ENCODE results near the gene TOB1. TPM values are rescaled to one million over a fixed set of nuclear protein-coding genes. Genes with fewer than 3 reads are reported as not detected.

TOB1 gene
- polyA plus RNA-seq, 1 donor (not counting 4 experiments of a cell fraction or from before 2014, with no cell fraction given) = 64.4 TPM

DNA sequence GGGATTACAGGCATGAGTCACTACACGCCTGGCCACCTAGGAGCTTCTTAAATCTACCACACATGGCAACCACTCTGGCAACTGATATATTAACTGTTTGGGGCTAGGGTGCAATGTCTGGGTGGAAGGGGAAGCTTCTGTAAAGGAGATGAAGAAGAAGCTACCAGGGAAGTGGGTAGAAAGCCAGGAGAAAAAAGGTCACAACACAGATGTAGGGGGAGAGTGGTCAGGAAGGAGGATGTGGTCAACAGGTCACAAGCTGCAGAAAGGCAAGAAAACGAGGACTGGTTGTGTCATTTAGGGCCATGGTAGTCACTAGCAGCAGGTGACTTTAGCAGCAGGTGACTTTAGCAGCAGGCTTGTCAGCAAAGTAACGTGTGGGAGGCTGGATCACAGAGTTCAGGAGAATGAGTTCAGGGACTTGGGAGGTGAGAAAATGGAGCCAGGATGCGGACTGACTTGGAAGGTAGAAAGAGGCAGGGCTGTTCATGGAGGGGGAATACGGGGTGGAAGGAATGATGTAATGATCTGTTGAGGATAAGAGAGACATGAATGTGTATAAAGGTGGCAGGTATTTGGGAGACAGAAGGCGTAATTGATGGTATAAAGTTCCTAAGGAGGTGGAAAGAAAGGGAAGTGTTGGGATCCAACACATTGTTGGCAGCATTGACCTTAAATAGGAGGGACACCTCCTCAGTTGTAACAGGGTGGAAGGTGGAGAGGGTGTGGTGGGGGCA is 47.1 kb downstream of the TOB1 start:
- Histone ChIP-seq H3K9ac (ENCODE audit: control insufficient read depth, extremely low read depth, insufficient read depth, low read length) (no peak overlapping the region), H3K9me3 (ENCODE audit: control insufficient read depth, low read depth, low read length) (no peaks in the 10 kb centered on the region), H3K4me1 (ENCODE audit: control insufficient read depth, extremely low read depth, insufficient read depth, low read length) (peaks cover 16% of the 10 kb centered on the region), H4K20me1 (ENCODE audit: control insufficient read depth, extremely low read depth, insufficient read depth, low read length) (no peaks in the 10 kb centered on the region), H3K36me3 (ENCODE audit: control insufficient read depth in 2 of 2, extremely low read depth in 1 of 2, insufficient read depth in 2 of 2, low read length in 2 of 2) (no peaks in the 10 kb centered on the region), H2AFZ (ENCODE audit: control insufficient read depth, low read length) (no peak overlapping the region), H3K79me2 (ENCODE audit: control insufficient read depth, insufficient read depth, low read length) (no peaks in the 10 kb centered on the region), H3K4me2 (ENCODE audit: control insufficient read depth, extremely low read depth, insufficient read depth, low read depth, low read length) (no peak overlapping the region), H3K9me1 (ENCODE audit: control insufficient read depth, extremely low read depth, insufficient read depth, low read length) (no peaks in the 10 kb centered on the region), H3K27ac (ENCODE audit: control insufficient read depth, insufficient read depth, low read length) (no peak overlapping the region), H3K27me3 (ENCODE audit: control insufficient read depth, extremely low read depth, insufficient read depth, low read length) (no peaks in the 10 kb centered on the region), H3K4me3 (ENCODE audit: control insufficient read depth in 2 of 3, extremely low read depth in 1 of 3, insufficient read depth in 2 of 3, low read depth in 1 of 3, low read length in 3 of 3) (no peak overlapping the region)
- no peak for FAIRE-seq
- TF ChIP-seq EZH2 (IDR thresholded peaks at IDR 0.05; ENCODE audit: low read length) = no peak
- TF ChIP-seq, protein P1, sequence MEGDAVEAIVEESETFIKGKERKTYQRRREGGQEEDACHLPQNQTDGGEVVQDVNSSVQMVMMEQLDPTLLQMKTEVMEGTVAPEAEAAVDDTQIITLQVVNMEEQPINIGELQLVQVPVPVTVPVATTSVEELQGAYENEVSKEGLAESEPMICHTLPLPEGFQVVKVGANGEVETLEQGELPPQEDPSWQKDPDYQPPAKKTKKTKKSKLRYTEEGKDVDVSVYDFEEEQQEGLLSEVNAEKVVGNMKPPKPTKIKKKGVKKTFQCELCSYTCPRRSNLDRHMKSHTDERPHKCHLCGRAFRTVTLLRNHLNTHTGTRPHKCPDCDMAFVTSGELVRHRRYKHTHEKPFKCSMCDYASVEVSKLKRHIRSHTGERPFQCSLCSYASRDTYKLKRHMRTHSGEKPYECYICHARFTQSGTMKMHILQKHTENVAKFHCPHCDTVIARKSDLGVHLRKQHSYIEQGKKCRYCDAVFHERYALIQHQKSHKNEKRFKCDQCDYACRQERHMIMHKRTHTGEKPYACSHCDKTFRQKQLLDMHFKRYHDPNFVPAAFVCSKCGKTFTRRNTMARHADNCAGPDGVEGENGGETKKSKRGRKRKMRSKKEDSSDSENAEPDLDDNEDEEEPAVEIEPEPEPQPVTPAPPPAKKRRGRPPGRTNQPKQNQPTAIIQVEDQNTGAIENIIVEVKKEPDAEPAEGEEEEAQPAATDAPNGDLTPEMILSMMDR (optimal IDR thresholded peaks at IDR 0.05 in 1 of 3, IDR thresholded peaks at IDR 0.05 in 1 of 3, conservative IDR thresholded peaks at IDR 0.05 in 1 of 3; ENCODE audit: extremely low read depth in 1 of 3, insufficient read depth in 2 of 3, low read length in 3 of 3) = no peak
- dilution Hi-C loops (cut with MboI; ENCODE audit: extremely low pct_ligation_motif_present, low sequenced_read_pairs) = no loop called here
- no peak for DNase-seq (ENCODE audit: low read depth, low spot score)

DNA sequence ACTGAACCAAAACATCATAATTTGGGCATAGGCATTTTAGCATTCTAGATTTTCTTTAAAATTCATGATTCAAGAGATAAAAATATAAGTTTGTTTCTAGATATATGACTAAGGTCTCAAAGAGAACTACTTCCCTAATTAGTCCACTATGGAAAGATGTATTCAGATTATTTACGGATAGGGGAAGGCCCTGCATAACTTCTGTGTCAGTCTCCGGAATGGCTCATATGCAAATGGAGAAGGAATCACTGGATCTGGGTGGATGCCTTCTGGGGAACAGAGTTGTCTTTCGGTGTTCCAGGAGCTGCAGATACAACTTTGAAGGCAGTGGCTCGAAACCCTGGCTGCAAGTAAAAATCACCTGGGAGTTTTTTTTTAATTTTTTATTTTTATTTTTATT is 47.9 kb downstream of the TOB1 start:
- no peaks in the 10 kb centered on the region for H3K9me3 ChIP-seq (ENCODE audit: control insufficient read depth, low read depth, low read length)
- H4K20me1 ChIP-seq (ENCODE audit: control insufficient read depth, extremely low read depth, insufficient read depth, low read length) = no peaks in the 10 kb centered on the region
- TF ChIP-seq EZH2 (IDR thresholded peaks at IDR 0.05; ENCODE audit: low read length) = no peak
- TF ChIP-seq, protein P1 (optimal IDR thresholded peaks at IDR 0.05 in 1 of 3, IDR thresholded peaks at IDR 0.05 in 1 of 3, conservative IDR thresholded peaks at IDR 0.05 in 1 of 3; ENCODE audit: extremely low read depth in 1 of 3, insufficient read depth in 2 of 3, low read length in 3 of 3) = no peak
- peak overlapping the region in 2 of 3 experiments; percentile 43 to 56 for H3K4me3 ChIP-seq (ENCODE audit: control insufficient read depth in 2 of 3, extremely low read depth in 1 of 3, insufficient read depth in 2 of 3, low read depth in 1 of 3, low read length in 3 of 3)
- peak overlapping the region; percentile 77 for H3K27ac ChIP-seq (ENCODE audit: control insufficient read depth, insufficient read depth, low read length)
- DNase-seq (ENCODE audit: low read depth, low spot score) = no peak
- peak overlapping the region; percentile 38 for H2AFZ ChIP-seq (ENCODE audit: control insufficient read depth, low read length)
- H3K36me3 ChIP-seq (ENCODE audit: control insufficient read depth in 2 of 2, extremely low read depth in 1 of 2, insufficient read depth in 2 of 2, low read length in 2 of 2) = no peaks in the 10 kb centered on the region
- peak overlapping the region; percentile 73 for H3K4me2 ChIP-seq (ENCODE audit: control insufficient read depth, extremely low read depth, insufficient read depth, low read depth, low read length)
- H3K9ac ChIP-seq (ENCODE audit: control insufficient read depth, extremely low read depth, insufficient read depth, low read length) = peak overlapping the region; percentile 33
- no peaks in the 10 kb centered on the region for H3K27me3 ChIP-seq (ENCODE audit: control insufficient read depth, extremely low read depth, insufficient read depth, low read length)
- no peaks in the 10 kb centered on the region for H3K79me2 ChIP-seq (ENCODE audit: control insufficient read depth, insufficient read depth, low read length)
- no peaks in the 10 kb centered on the region for H3K9me1 ChIP-seq (ENCODE audit: control insufficient read depth, extremely low read depth, insufficient read depth, low read length)
- FAIRE-seq = peak; percentile 51
- peaks cover 16% of the 10 kb centered on the region for H3K4me1 ChIP-seq (ENCODE audit: control insufficient read depth, extremely low read depth, insufficient read depth, low read length)
- dilution Hi-C loops (cut with MboI; ENCODE audit: extremely low pct_ligation_motif_present, low sequenced_read_pairs) = no loop called here
